HG03135 (cell line): ENCODE measurements around the gene MARCHF3.
A peak's percentile ranks its signal among the peaks of the same experiment; 100 is the strongest.
"Not testable (repeated sequence)": the region's sequence is repeated elsewhere in the genome, so short reads cannot be mapped to it uniquely, and the experiment has no call there.

Source experiments
- ATAC-seq: cut with Tn5 transposase; IDR thresholded peaks from one replicate; pipeline ENCODE4 v1.9.1; 2021; ENCODE audit warnings: mild to moderate bottlenecking, moderate library complexity; ENCODE audit not compliant: unreplicated experiment

The MARCHF3 gene

DNA sequence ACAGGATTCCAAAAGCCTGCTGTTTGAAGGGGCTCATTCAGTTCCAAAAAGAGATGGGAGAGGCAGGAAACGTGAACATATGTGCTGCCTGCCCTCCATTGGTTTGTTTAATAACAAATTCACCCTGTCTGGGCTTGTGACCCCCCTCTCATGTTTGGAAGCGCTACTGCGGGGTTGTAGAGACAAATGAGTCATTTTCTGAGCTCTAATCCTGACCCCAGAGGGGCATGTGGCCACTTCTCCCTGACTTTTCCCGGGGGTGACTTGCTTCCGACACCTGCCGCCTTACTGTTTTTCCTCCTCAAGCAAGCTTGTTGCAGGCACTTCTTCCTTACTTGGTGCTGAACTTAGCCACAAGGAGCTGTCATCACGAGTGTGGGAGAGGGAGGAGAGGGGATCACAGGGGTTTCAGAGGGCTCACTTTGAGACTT is 177.5 kb downstream of the MARCHF3 start:
- no peak for ATAC-seq

DNA sequence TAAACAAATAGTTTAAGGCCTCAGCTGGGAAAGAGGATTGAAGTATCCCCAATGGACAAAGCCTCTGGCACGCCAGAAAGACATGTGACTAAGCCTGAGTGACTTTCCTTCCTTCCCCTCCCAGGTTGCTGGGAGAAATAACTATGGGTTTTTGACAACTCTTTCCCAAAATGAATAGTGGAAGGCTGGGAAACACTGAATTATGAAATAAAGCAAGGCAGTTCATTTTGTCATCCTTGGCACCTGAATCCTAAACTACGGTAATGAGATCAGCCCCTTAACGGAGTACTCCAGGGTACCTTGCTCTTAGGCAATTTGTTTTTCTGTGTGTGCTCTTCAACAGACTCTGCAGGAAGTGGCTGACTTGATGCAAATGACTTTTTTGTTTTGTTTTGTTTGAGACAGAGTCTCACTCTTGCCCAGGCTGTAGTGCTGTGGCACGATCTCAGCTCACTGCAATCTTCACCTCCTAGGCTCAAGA is 178.2 kb downstream of the MARCHF3 start:
- peak; percentile 80 for ATAC-seq

DNA sequence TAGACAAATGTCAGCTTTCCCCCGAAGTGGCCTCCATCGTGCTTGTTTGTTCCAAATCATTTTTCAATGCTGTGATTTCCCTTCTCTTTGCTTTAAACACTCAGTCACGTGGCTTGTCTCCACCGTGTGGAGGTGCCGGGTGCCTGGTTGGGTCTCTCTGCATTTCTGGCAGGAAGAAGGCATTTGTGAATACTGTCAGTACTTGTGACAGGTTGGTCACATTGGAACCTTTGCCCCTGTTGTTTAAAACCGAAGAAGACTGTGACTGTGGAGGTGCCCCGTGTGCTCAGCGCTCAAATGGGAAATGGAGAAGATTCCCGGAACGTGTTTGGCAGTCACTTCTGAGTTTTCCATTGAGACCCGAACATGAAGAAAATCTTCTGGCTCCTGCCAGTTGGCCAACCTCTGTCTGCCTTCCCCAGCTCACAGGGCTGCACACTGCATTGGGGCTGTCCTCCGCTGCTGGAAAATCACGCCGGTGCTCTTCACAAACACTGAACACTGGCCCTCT is 178.8 kb downstream of the MARCHF3 start:
- no peak for ATAC-seq

DNA sequence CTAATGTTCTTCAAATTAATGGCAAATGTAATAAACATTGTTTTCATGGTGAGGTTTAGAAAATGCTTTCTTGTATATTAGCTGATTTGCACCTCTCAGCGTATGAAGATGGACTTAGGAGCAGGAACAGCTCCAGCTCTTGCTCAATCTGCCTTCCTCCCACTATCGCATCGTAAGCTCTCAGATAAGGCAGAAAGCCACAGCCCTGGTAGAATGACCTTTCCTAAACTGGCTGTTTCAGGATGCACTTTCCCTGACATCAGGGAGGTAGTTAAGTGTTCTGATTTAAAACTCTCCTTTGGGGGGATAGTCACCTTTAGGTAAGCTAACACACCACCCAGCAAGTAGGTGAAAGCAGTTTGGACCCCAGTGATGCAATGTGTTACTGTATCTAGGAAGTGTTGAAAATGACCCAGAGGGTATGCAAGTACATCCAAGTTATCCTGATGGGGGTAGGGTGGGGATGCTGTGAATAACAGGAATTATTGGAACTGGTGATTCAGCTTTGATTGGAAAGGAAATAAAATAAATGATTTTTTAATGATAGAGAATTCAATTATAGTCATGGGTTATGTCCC is 181.2 kb downstream of the MARCHF3 start:
- ATAC-seq: no peak

DNA sequence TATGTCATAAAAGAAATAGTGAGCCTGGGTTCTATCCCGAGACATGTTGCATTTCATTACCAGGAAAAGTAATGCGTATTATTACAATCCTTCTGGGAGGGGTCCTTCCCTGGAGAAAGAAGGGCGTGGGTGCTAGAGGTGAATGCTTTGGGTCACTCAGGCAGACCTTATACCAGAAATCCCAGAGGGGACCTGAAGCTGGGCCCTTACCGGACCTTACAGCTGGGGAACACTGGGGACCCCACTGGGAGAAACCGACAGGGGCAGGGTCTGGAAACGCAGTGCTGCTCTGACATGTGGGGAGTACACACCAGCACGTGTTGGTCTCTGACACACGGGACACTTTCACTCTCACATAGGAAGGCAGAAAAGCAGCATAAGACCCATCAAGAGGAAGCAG is 182.1 kb downstream of the MARCHF3 start:
- ATAC-seq: no peak

DNA sequence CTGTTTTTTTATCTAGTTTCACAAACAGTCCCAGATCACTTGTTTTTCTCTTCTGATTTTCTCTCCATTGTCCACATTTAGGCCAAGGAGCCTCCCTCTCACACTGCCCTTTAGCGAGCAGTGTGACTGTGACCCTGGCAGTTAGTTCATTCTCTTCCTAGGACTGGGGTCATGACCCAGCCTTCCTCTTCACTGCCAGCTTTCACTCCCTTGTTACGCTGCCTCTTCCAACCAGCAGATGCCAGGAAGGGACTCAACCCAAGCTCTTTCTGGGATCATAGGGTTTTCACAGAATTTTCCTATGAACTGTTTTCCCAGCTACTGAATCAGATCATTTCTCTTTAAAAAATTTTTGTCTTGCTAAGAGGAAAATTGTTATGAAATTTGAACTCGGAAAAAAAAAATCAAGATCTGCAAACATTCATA is 182.5 kb downstream of the MARCHF3 start:
- no peak for ATAC-seq

DNA sequence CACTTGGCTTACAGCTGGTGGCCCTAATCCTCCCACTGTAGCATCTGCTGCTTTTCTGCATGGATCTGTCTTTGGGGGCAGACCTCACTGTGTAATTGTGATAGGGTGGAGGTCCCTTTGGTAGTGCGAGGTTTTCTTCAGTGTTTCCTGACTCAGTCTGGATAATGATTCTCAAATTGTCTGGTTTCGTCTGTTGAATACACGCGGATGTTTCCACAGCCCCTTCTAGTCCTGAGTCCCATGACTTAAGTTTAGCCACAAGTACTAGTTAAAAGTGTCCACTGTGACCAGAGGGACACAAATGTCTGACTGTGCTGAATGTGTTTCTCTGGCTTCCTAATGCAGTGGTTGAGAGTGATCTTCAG is 182.9 kb downstream of the MARCHF3 start:
- ATAC-seq: no peak

DNA sequence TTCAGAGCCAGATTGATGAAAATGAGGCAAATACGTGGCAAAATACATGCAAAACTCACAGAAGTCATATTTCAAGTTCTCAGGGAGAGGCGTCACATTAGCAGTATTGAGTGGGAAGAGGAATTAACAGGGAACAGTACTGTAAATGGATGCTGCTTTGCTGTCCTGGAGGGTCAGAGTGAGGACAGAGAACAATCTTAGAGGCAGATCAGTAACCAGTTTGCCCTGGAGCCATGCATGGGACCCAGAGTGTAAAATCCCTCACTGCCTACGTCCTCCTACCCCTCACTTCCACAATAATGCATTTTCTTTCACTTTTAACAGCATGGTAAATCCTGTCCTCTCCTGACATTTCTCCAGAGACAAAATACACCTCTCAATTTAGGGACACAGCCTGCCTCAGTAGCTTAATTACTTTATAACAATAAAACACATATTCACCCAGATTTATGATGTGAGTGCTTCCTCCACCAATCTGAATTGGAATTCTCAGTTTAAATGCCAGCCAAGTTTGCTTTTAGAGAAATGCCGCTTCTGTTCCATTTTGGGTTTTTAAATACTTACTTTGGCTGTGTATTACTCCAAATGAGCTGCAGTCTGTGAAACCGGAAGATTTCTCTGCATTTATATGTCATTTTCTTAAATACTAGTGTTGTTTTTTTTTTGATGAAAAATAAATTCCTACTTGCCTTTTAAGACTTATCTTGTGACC is 183.5 kb downstream of the MARCHF3 start:
- no peak for ATAC-seq

DNA sequence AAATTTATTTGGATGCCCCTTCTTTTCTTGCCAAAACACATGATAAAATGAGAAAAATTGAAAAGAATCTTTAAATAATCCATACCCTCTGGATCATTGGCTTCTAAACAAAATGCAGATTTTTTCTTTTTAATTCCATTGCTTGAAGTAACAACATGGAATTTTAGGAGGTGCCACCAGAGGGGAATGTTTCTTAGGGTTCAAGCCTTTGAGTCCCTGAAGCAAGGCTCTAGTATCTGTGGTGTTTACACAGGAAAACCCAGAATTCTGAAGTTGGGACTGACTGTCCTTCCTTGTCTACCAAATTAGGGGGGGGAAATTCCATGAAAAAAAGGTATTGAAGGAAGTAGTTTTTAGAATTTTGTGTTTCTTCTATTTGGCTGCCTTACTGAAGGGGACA is 184.0 kb downstream of the MARCHF3 start:
- ATAC-seq: no peak

DNA sequence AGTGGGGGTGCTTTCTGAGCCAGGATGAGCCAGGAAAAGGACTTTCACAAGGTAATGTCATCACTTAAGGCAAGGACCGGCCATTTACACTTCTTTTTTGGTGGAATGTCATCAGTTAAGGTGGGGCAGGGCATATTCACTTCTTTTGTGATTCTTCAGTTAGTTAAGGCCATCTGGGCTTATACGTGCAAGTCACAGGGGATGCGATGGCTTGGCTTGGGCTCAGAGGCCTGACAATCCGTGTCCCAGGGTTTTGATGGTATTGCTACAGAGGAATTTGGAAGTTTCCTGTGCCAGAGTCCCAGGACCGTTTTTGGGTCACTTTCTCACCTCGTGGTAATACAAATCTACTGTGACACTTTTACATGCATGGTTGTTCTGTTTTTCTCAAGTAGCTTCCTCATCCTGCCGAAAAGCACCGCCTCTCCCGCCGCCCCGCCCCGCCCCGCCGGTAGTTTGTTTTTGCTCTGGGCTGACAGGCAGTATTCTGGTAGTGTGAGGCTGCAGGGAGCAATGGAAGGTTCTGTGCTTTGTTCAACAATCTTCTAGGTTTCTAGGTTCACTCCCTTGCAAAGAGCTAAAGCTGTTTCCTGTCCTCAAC is 184.8 kb downstream of the MARCHF3 start:
- not testable (repeated sequence) for ATAC-seq

DNA sequence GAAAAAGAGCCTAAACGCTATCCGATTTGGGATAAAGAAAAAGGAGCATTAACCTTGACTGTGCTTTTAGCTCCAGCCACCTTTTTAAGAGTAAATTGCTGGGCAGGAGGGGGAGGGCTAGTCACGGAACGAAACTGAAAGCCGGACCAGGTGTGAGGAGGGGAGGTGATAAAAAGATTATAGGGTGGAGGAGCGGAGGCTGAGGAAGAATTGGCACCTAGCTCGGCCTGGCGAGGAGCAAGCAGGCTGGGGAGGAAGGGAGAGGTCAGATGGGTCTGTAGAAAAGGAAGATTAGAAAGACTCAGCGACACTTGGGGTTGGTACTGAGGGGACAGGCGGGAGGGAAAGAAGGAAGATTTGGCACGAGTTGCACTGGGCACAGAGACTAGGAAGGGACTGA is 187.0 kb downstream of the MARCHF3 start:
- ATAC-seq: not testable (repeated sequence)

DNA sequence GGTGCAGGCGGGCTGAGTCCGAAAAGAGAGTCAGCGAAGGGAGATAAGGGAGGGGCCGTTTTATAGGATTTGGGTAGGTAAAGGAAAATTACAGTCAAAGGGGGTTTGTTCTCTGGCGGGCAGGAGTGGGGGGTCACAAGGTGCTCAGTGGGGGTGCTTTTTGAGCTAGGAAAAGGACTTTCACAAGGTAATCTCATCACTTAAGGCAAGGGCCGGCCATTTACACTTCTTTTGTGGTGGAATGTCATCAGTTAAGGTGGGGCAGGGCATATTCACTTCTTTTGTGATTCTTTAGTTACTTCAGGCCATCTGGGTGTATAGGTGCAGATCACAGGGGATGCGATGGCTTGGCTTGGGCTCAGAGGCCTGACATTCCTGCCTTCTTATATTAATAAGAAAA is 191.0 kb downstream of the MARCHF3 start:
- ATAC-seq: not testable (repeated sequence)

DNA sequence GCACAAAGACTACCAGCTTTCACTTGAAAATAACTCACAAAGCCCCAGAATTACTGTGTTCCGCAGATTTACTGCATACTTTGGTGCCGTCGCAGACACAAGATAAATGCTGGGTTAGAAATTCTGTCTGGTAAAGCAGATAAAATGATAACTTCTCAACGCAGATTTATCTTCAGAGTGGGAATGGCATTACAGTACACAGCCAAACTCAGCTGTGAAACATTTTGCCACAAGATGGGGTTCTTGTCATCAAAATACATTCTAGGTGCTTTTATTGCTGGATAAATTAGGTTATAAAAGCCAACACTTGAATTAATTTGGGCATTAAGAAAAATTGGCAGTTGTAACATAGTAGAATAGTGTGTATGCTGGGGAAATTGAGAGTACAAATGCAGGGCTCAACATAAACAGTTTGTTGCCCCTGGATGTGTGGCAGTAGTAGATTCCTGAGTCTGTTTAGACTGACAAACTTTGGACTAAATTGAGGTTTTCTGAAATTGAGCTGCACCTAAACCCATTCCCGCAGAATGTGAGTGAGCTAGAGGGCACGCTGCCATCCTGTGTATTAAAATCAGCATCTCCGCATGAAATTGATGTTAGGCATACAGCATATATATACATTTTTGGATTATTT is 192.3 kb downstream of the MARCHF3 start:
- ATAC-seq: no peak

DNA sequence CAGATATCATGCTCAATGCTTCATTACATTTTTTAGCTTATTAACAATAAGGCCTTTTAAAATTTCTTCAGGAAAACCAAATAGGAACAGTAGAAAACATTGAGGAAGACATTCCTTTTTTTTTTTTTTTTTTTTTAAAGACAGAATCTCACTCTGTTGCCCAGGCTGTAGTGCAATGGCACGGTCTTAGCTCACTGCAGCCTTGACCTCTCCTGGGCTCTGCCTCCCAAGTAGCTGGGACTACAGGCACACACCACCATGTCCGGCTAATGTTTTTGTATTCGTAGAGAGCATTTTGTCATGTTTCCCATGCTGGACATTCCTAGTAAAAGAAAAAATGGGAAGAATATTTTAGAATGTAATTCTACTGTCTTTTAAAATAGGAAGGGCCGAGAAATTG is 193.1 kb downstream of the MARCHF3 start:
- ATAC-seq: no peak

DNA sequence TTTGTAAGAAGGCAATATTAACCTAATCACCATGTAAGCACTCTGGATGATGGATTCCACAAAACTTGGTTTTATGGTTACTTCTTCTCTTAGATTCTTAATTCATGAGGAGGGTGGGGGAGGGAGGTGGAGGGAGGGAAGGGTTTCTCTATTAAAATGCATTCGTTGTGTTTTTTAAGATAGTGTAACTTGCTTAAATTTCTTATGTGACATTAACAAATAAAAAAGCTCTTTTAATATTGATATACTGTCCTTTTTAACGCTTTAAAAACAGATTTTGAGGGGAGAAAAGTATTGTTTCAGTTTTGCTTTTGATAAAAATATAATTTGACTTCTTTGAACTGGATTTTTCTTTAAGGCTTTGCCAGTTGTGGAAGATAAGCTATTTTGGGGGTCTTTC is 193.6 kb downstream of the MARCHF3 start:
- ATAC-seq: no peak

DNA sequence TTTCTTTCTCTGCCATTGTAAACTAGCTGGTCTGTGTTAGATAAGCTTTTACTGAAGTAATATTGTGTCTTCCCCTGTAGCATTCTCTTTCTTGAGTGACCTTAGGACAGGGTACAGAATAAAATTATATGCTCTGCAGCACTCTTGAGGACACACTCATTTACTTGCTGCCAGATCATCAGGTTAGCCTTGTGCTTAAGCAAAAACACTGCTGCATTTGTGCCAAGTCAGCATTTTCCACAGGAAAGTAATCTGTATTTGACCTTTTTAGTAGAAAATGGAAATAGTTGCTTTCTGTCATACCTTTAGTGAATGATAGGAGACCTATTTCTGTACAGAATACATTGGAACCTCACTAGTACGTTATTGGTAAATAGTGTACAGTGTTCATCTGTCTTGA is 199.2 kb downstream of the MARCHF3 start:
- ATAC-seq: no peak

DNA sequence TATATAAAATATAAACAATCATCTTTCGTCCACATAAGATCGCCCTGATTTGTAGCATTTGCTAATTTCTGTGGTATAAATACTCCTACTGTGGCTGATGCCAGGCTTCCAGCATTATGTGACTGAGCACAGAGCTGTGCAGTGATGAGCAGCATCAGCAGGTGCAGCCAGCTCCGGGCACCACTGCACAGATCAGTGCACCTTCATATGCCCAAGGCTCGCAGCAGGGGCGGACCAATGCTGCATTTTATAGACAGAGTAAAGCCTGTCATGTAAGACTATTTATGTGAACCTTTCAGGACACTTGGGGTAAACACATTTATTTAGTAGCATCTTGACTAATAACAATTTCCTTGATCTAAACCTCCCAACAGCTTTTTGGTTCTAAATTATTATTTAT is 200.3 kb downstream of the MARCHF3 start:
- ATAC-seq: no peak

DNA sequence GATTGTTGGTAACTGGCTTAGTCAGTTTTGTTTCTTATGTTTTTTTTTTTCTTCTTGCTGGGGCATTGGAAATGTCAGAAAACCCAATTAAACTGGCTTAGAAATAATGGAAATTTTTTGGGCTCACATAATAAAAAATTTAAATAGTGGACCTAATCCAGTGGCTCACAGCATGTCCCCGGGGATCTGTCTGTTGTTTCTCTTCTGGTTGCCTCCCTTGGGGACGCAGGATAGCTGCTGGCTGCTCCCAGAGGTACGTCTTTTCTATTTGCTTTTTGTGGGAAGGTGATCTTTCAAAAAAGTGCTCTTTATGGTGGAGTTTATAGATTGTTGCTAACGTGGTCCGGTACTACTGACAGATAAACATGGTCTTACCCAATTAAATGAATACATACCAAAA is 201.3 kb downstream of the MARCHF3 start:
- ATAC-seq: no peak

DNA sequence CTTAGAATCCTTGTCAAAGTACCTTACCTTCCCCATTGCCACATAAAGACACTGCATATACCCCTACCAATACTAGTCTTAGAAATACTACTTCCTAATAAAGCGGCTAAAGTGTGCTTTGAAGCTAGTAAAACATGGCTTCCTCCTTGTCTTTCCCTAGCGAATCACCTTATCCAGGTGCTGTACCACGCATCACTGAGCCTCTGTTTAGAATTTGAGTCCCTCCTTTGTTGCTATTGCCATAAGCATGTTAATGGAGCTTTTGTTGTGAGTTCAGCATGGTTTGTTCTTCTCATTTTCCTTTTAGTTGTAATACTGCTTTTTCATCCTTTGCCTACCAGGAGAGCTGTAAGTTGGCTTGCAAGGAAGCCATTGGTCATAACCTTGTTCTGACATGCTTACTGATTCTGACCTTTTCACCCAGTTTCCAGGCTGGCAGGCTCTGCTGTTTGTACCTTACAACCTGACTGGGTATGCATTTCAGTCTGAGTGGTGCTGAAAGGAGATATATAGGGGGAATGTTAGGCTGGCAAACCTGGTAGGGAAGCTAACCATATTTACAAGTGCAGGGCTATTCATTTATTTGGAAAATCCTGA is 203.6 kb downstream of the MARCHF3 start:
- ATAC-seq: no peak

DNA sequence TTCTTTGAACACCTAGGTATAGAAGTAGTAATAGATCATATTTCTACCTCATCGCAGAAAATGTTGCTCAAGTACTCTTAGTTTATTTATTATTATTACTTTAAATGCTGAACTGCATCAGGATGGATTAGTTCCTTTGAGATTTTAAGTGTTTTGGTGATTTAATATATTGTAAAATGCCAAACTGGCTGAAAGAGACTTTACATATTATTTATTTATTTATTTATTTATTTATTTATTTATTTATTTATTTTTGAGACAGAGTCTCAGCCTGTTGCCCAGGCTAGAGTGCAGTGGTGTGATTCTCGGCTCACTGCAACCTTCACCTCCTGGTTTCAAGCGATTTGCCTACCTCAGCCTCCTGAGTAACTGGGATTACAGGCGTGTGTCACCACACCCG is 211.1 kb downstream of the MARCHF3 start:
- no peak for ATAC-seq

DNA sequence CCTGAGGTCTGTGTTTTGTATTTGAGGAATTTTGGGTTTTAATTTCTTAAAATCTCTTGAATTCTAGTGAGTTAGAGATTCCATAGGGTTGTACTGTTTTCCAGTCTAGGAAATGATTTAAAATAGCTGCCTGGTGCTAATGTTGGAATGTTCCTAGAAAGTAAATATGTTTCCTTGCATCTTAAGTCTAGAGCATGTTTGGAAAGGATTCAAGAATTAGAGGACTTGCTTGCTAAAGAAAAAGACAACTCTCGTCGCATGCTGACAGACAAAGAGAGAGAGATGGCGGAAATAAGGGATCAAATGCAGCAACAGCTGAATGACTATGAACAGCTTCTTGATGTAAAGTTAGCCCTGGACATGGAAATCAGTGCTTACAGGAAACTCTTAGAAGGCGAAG is 211.6 kb downstream of the MARCHF3 start:
- ATAC-seq: no peak
